PC-9 (cell line): ENCODE measurements around the gene POLR2F.

Experiments used
- EZH2 ChIP-seq: fragments of 200-600 bp; sonication (generic); IDR thresholded peaks from 2 replicates; pipeline ENCODE4 v1.8.0; 2017; ENCODE audit warnings: antibody characterized with exemption, low read depth
- TF ChIP-seq, protein P1 (sequence below): fragments of 200-600 bp; sonication (generic); conservative IDR thresholded peaks from 2 replicates; pipeline ENCODE4 v1.6.1; 2017; ENCODE audit warnings: mixed run types, antibody characterized with exemption, mild to moderate bottlenecking, moderate library complexity

DNA sequence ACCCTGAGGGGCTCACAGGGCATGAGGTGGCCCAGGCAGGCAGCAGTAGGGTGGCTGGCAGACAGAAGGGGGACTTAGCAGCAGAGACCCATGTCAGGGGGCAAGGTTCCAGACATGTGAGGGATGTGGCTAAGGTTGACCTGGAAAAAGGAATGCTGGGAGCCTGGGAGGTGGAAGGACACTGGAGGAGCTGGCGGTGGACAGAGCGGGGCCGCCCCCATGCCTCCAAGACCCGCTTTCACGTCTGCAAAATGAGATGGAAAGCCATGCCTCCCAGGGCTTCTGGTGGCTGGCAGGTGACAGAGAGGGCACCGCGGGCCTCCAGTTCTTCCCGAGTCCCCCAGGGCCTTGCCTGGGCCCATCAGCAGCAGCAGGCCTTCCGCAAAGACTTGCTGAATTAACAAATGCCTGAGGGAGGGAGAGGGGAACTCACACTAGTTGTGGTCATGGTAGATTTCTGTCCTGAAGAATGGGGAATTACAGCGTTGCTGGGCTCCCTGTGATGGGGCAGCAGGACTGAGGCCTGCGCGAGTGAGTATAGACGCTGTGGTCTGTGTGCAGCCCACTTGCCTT, 53.9 kb downstream of the POLR2F start:
- TF ChIP-seq, protein P1, sequence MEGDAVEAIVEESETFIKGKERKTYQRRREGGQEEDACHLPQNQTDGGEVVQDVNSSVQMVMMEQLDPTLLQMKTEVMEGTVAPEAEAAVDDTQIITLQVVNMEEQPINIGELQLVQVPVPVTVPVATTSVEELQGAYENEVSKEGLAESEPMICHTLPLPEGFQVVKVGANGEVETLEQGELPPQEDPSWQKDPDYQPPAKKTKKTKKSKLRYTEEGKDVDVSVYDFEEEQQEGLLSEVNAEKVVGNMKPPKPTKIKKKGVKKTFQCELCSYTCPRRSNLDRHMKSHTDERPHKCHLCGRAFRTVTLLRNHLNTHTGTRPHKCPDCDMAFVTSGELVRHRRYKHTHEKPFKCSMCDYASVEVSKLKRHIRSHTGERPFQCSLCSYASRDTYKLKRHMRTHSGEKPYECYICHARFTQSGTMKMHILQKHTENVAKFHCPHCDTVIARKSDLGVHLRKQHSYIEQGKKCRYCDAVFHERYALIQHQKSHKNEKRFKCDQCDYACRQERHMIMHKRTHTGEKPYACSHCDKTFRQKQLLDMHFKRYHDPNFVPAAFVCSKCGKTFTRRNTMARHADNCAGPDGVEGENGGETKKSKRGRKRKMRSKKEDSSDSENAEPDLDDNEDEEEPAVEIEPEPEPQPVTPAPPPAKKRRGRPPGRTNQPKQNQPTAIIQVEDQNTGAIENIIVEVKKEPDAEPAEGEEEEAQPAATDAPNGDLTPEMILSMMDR: no peak
- no peak for TF ChIP-seq EZH2
